Common myeloid progenitor, CD34-positive (primary cell): ENCODE results near the gene SLC44A3.

Source experiments
- CTCF ChIA-PET: fragments of 350-600 bp; sonication (Branson Sonifier 250); formaldehyde crosslinking; loops from one replicate; lab custom pipeline; 2021; ENCODE audit warnings: antibody characterized with exemption; lab: Charles Lee
- POLR2A ChIA-PET: fragments of 350-600 bp; sonication (Branson Sonifier 250); formaldehyde crosslinking; loops from one replicate; lab custom pipeline; 2021; ENCODE audit warnings: antibody characterized with exemption; lab: Charles Lee
- DNase-seq, 3 donors: peaks; one replicate each; pipeline versions ENCODE4 v3.0.0 to v3.0.0-alpha.2; 2013
- H3K27ac ChIP-seq, 2 experiments: 1 replicate in 1 of 2; 2 replicates in 1 of 2; pipeline ENCODE4 v1.7.0; 2013; ENCODE audit warnings: inconsistent platforms in 2 of 2, low read length in 2 of 2, mild to moderate bottlenecking in 2 of 2, low read depth in 1 of 2, moderate library complexity in 1 of 2; ENCODE audit not compliant: severe bottlenecking in 2 of 2, insufficient read depth in 1 of 2, poor library complexity in 1 of 2
- H3K27me3 ChIP-seq, 5 experiments: replicated peaks in 2 of 5; 1 replicate in 3 of 5; 2 replicates in 2 of 5; pipeline versions ENCODE4 v1.6.1 to v1.7.0; 2013; ENCODE audit warnings: low read length in 4 of 5, mild to moderate bottlenecking in 2 of 5, moderate library complexity in 2 of 5, inconsistent platforms in 1 of 5; ENCODE audit not compliant: insufficient read depth in 5 of 5, control insufficient read depth in 4 of 5
- H3K36me3 ChIP-seq, 4 experiments: 1 replicate in 2 of 4; 2 replicates in 2 of 4; pipeline versions ENCODE4 v1.6.1 to v1.7.0; 2013; ENCODE audit warnings: low read length in 3 of 4, control low read depth in 1 of 4, mild to moderate bottlenecking in 1 of 4; ENCODE audit not compliant: control insufficient read depth in 4 of 4, insufficient read depth in 4 of 4
- H3K4me1 ChIP-seq, 4 experiments: 1 replicate in 3 of 4; 2 replicates in 1 of 4; pipeline versions ENCODE4 v1.6.1 to v1.7.1; 2013; ENCODE audit warnings: low read length in 3 of 4, mild to moderate bottlenecking in 3 of 4, control low read depth in 1 of 4, inconsistent platforms in 1 of 4, moderate library complexity in 1 of 4; ENCODE audit not compliant: control insufficient read depth in 4 of 4, insufficient read depth in 4 of 4; ENCODE audit errors: control extremely low read depth in 1 of 4
- H3K4me3 ChIP-seq, 7 experiments: 1 replicate in 4 of 7; 2 replicates in 3 of 7; pipeline versions ENCODE4 v1.5.1 to v1.7.0; 2013; ENCODE audit warnings: mild to moderate bottlenecking in 7 of 7, low read length in 6 of 7, moderate library complexity in 6 of 7, inconsistent platforms in 2 of 7, low read depth in 2 of 7, control low read depth in 1 of 7; ENCODE audit not compliant: insufficient read depth in 4 of 7, control insufficient read depth in 1 of 7; ENCODE audit errors: extremely low read depth in 1 of 7
- H3K9me3 ChIP-seq, 5 experiments: 1 replicate in 4 of 5; 2 replicates in 1 of 5; pipeline versions ENCODE4 v1.6.1 to v1.7.1; 2013; ENCODE audit warnings: low read length in 4 of 5, mild to moderate bottlenecking in 2 of 5, inconsistent platforms in 1 of 5, low read depth in 1 of 5, moderate library complexity in 1 of 5; ENCODE audit not compliant: control insufficient read depth in 4 of 5, insufficient read depth in 2 of 5; ENCODE audit errors: control extremely low read depth in 1 of 5
- WGBS: methylation state at CpG from one replicate; pipeline ENCODE4 v1.1.5; 2013; ENCODE audit not compliant: insufficient coverage; 5-methylcytosine and 5-hydroxymethylcytosine counted together

Gene SLC44A3

GRCh38 chr1:94843430-94843829 is 23.3 kb downstream of the SLC44A3 start:
- H3K27me3 ChIP-seq: peaks cover 0 to 33% (median 14%) of the 10 kb centered on the region in 5 experiments
- no peaks in the 10 kb centered on the region for H3K4me1 ChIP-seq
- H3K27ac ChIP-seq: no peak overlapping the region
- H3K4me3 ChIP-seq: no peak overlapping the region
- 100% methylated on average over 1 of the region's 6 CpGs for WGBS
- POLR2A ChIA-PET: no interaction called here
- no peaks in the 10 kb centered on the region for H3K9me3 ChIP-seq
- no peak for DNase-seq
- CTCF ChIA-PET: interaction anchor here (2.4 to 2.7 kb wide), 2 partner anchors 11 kb away, joined by 10 to 22 read pairs; no protein-coding TSS in a partner anchor
- H3K36me3 ChIP-seq: no peaks in the 10 kb centered on the region

- Histone ChIP-seq H3K4me3 (no peak overlapping the region), H3K36me3 (no peaks in the 10 kb centered on the region), H3K9me3 (no peaks in the 10 kb centered on the region), H3K4me1 (no peaks in the 10 kb centered on the region), H3K27me3 (peaks cover 0 to 34% (median 14%) of the 10 kb centered on the region in 5 experiments), H3K27ac (no peak overlapping the region)
- CTCF ChIA-PET: interaction anchor here (1.0 to 2.4 kb wide), 2 partner anchors 10 to 16 kb away, joined by 4 to 22 read pairs; no protein-coding TSS in a partner anchor
- WGBS: 93% methylated on average over 3 of the region's 4 CpGs
- DNase-seq: no peak
- POLR2A ChIA-PET: no interaction called here
Measured at GRCh38 chr1:94843846-94844245, 23.7 kb downstream of the SLC44A3 start.

GRCh38 chr1:94846308-94846707 is 26.2 kb downstream of the SLC44A3 start:
- no peaks in the 10 kb centered on the region for H3K9me3 ChIP-seq
- ChIA-PET POLR2A (no interaction called here), CTCF (interaction anchor here (0.7 to 2.5 kb wide), 4 partner anchors 8 to 197 kb away, joined by 3 to 10 read pairs (median 4); no protein-coding TSS in a partner anchor)
- WGBS: 94% methylated on average over 5 of the region's 5 CpGs
- H3K27ac ChIP-seq: no peak overlapping the region
- DNase-seq: no peak
- no peak overlapping the region for H3K4me3 ChIP-seq
- no peaks in the 10 kb centered on the region for H3K36me3 ChIP-seq
- peaks cover 0 to 39% (median 12%) of the 10 kb centered on the region in 5 experiments for H3K27me3 ChIP-seq
- no peaks in the 10 kb centered on the region for H3K4me1 ChIP-seq

- H3K36me3 ChIP-seq: no peaks in the 10 kb centered on the region
- H3K27ac ChIP-seq: no peak overlapping the region
- 82% methylated on average over 1 of the region's 1 CpG for WGBS
- H3K4me1 ChIP-seq: peaks cover 0 to 12% (median 1%) of the 10 kb centered on the region in 4 experiments
- peaks cover 0 to 28% (median 0%) of the 10 kb centered on the region in 5 experiments for H3K27me3 ChIP-seq
- ChIA-PET CTCF (interaction anchor here (1.6 to 6.8 kb wide), 3 partner anchors 11 to 193 kb away, joined by 7 to 74 read pairs (median 18); no protein-coding TSS in a partner anchor), POLR2A (no interaction called here)
- no peaks in the 10 kb centered on the region for H3K9me3 ChIP-seq
- no peak overlapping the region for H3K4me3 ChIP-seq
- no peak for DNase-seq
Measured at GRCh38 chr1:94851571-94851970, 31.4 kb downstream of the SLC44A3 start.

GRCh38 chr1:94852788-94853187 is 32.6 kb downstream of the SLC44A3 start:
- POLR2A ChIA-PET: no interaction called here
- Histone ChIP-seq H3K27me3 (peaks cover 0 to 23% (median 0%) of the 10 kb centered on the region in 5 experiments), H3K9me3 (no peaks in the 10 kb centered on the region), H3K36me3 (no peaks in the 10 kb centered on the region), H3K4me3 (no peak overlapping the region), H3K27ac (no peak overlapping the region), H3K4me1 (peaks cover 0 to 12% (median 1%) of the 10 kb centered on the region in 4 experiments)
- CTCF ChIA-PET: interaction anchor here (1.5 to 6.8 kb wide), 6 partner anchors 8 to 197 kb away, joined by 4 to 80 read pairs (median 20); no protein-coding TSS in a partner anchor
- 100% methylated on average over 2 of the region's 2 CpGs for WGBS
- DNase-seq: no peak

GRCh38 chr1:94854458-94855306 is 34.5 kb downstream of the SLC44A3 start:
- peaks cover 0 to 17% (median 0%) of the 10 kb centered on the region in 5 experiments for H3K27me3 ChIP-seq
- POLR2A ChIA-PET: interaction anchor here (0.9 to 1.3 kb wide), 2 partner anchors 9 to 18 kb away, joined by 3 to 5 read pairs; no protein-coding TSS in a partner anchor
- peak overlapping the region in 5 of 7 experiments; percentile 49 to 74 (median 64) for H3K4me3 ChIP-seq
- peaks cover 0 to 12% (median 1%) of the 10 kb centered on the region in 4 experiments for H3K4me1 ChIP-seq
- CTCF ChIA-PET: interaction anchor here (0.6 to 6.8 kb wide), 41 partner anchors 8 to 379 kb away, joined by 3 to 80 read pairs (median 4); partner anchors contain the start of genes CNN3 and RWDD3
- H3K27ac ChIP-seq: no peak overlapping the region
- peak; percentile 87 to 94 (median 92) for DNase-seq
- no peaks in the 10 kb centered on the region for H3K9me3 ChIP-seq
- no peaks in the 10 kb centered on the region for H3K36me3 ChIP-seq
- 23% methylated on average over 17 of the region's 21 CpGs for WGBS
